Panc1 (cell line): ENCODE measurements around the gene TRAPPC12.

Source experiments
- CTCF ChIP-seq: fragments of 450-650 bp; IDR thresholded peaks from 2 replicates; pipeline ENCODE4 v1.5.1; 2017; ENCODE audit warnings: mild to moderate bottlenecking
- POLR2AphosphoS5 ChIP-seq: IDR thresholded peaks from 2 replicates; pipeline ENCODE4 v1.6.1; 2012; ENCODE audit warnings: mild to moderate bottlenecking, low read depth, low read length, moderate library complexity
- TCF7L2 ChIP-seq: IDR thresholded peaks from 2 replicates; pipeline ENCODE4 v1.6.1; 2011; ENCODE audit warnings: mild to moderate bottlenecking, low read depth, low read length, inconsistent platforms

GRCh38 chr2:3349211-3349693 is 30.2 kb upstream of the TRAPPC12 start:
- no peak for TF ChIP-seq CTCF
- TF ChIP-seq TCF7L2 = no peak
- TF ChIP-seq POLR2AphosphoS5 = no peak
